T47D (cell line): ENCODE measurements around the gene MGAT4B.
"Not testable (repeated sequence)": the region's sequence is repeated elsewhere in the genome, so short reads cannot be mapped to it uniquely, and the experiment has no call there.

Experiments
- DNase-seq, 2 experiments: peaks; one replicate each; pipeline versions ENCODE4 v3.0.0 to v3.0.0-alpha.2; 2011 to 2012; ENCODE audit warnings: low read depth in 1 of 2, low spot score in 1 of 2
- JUND ChIP-seq: IDR thresholded peaks from 2 replicates; pipeline ENCODE4 v1.6.1; 2012; ENCODE audit warnings: low read depth
- in situ Hi-C: cut with HindIII; loops from 2 replicates; pipeline ENCODE4 v1.10.0; 2016; ENCODE audit warnings: low sequenced_read_pairs, low pct_unique_long_range_greater_than_20kb

The MGAT4B gene

GRCh38 chr5:179793468-179794139 lies 13.1 kb downstream of the MGAT4B start, which contains the start of gene LTC4S:
Gene LTC4S (plus strand): TSS chr5:179793986. CDS start chr5:179794081, 95 bp downstream.
- in situ Hi-C loops = no loop called here
- no peak for TF ChIP-seq JUND
- DNase-seq = no peak

GRCh38 chr5:179792612-179793467 lies 13.8 kb downstream of the MGAT4B start:
- in situ Hi-C loops = no loop called here
- no peak for DNase-seq
- TF ChIP-seq JUND = no peak

DNA sequence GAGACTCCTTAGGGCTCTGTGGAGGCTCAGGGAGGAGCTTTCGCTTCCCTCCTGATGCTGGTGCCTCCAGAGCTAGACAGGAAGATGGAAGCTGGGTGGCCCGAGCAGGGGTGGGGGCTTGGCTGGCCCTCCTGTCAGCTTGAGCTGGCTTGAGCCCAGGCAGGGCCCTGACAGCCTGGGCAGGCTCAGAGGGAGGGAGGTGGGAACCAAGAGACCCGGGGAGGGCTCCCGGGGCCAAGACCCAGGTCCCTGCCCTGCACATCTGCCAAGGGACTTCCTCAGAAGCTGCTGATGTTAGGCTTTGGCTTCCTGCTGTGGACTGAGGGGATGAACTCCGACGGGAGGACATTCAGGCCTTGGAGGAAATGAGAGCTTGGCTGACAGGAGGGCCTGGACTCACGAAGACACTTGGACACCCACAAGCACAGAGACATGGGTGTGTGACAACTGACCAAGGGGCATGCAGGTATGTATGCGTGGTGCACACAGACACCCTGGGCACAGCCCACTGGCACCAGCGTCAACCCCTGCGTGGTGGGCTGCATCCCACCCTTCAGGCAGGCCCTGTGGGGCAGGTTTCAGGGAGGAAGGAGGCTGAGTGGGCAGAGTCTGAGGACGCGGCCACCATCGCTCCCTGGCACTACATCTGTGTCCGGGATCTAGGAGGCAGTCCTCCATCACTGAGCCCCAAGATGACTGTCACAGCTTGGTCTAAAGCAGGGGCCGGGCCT lies 14.6 kb downstream of the MGAT4B start:
- TF ChIP-seq JUND = no peak
- in situ Hi-C loops = no loop called here
- no peak for DNase-seq

DNA sequence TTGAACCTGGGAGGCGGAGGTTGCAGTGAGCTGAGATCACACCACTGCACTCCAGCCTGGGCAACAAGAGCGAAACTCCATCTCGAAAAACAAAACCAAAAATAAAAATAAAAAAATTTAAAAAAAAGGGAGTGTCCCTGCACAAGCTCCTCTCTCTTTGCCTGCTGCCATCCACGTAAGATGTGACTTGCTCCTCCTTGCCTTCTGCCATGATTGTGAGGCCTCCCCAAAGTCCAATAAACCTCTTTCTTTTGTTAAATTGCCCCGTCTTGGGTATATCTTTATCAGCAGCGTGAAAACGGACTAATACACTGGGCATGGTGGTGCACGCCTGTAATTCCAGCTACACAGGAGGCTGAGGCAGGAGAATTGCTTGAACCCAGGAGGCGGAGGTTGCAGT lies 17.4 kb downstream of the MGAT4B start:
- DNase-seq, in situ Hi-C loops: not testable (repeated sequence)

DNA sequence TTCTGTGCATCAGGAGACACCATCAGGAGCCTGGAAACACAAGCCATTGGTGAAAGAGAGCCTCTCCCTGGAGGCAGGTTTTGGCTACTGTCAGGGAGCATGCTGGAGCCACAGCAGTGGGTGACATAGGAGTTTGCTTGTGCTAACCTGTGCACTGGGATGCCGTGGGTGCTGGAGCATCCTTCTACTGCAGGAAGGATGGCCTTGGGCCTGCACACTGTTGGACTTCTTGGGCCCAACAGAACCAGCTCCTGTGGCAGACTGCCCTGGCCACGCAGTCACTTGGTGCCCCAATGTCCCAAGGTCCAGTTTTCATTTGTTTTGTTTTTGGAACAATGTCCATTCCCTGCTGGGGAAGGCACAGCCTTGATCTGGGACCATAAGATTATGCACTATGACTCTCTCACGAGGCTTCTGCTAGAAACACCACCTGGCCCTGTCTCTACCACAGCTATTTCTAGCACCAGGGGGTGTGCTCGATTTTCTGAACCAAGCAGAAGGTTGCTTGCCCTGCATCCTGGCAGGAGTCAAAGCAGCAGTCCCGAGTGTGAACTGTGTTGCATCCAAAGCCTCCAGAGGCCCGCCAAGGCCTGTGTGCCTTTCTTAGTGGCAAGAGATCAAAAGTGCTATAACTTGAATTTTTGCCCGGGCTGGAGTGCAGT lies 18.3 kb downstream of the MGAT4B start:
- no peak for DNase-seq
- no peak for TF ChIP-seq JUND
- in situ Hi-C loops = no loop called here

DNA sequence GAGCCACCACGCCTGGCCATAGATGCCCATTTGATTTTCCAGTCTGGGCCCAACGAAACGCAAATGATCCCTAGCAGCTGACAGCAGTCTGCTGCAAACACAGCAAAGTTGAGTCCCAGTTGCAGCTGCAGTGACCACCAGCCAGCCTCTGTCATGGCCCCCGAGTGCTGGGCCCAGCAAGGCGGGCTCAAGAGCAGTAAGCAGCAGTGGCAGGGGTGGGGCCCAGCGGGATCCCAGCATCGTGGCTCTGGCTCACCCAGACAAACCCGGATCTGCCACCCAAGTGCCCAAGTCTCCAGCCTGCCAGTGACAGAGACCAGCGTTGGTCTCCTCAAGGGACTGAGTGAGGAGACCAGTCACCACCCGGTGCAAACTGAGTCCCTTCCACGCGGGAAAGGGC lies 19.8 kb downstream of the MGAT4B start:
- in situ Hi-C loops = no loop called here
- DNase-seq = no peak
- TF ChIP-seq JUND = no peak

DNA sequence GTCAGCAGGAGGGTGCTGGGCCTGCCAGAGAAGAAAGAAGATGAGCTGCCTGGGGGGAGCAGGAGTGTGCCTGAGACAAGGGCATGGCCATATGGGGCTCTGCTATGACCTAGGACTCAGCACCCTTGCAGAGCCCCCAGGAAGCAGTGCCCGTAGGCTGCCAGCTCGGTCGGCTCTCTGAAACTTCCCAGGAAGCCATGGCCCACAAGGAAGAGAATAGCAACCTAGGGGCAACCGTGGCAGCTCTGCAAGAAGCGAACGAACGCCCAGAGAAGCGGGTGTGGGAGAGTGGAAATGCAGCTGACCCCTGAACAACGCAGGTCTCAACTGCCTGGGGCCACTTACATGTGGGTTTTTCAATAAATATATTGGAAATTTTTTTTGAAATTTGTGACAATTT lies 23.5 kb downstream of the MGAT4B start:
- in situ Hi-C loops = no loop called here
- TF ChIP-seq JUND = no peak
- DNase-seq = no peak

DNA sequence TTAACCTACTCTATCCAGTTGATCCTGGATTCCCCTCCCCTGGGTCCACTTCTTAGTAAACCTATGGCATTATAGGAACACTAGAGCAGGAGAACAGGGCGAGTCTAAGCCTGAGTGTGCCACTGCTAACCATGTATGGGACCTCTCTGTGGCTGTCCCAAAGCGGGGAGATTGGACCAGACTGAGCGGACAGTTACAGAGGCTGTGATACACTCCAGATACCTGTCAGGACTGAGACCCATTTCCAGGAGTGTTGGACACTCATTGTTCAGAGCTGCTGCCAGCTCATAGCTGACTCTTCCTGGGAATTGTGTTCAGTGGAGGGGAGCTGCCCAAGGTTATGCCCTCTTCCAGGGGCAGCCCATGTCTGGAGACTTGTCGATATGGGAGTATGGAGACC lies 24.8 kb downstream of the MGAT4B start:
- no peak for TF ChIP-seq JUND
- in situ Hi-C loops = no loop called here
- DNase-seq = no peak

GRCh38 chr5:179780362-179780761 lies 26.3 kb downstream of the MGAT4B start:
- no peak for TF ChIP-seq JUND
- in situ Hi-C loops = no loop called here
- DNase-seq = no peak

DNA sequence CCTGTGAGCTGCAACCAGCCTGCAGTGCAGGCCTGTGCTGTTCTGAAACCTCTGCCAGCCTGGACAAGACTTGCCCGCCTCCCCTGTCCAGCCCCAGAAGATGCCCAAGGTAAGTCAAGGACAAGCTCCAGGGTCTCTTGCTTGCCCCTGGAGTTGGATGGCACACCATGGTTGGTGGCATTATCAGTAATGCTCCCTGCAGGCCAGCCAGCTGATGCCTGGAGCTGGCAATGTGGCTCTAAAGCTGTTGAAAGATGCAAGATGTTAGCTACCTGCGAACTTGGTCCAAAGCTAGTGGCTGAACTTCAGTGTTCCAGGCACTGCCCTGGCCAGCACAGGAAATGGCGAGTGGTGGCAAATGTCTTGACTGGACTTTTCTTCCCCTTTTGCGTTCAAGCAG lies 26.8 kb downstream of the MGAT4B start:
- TF ChIP-seq JUND = no peak
- no peak for DNase-seq
- in situ Hi-C loops = no loop called here

DNA sequence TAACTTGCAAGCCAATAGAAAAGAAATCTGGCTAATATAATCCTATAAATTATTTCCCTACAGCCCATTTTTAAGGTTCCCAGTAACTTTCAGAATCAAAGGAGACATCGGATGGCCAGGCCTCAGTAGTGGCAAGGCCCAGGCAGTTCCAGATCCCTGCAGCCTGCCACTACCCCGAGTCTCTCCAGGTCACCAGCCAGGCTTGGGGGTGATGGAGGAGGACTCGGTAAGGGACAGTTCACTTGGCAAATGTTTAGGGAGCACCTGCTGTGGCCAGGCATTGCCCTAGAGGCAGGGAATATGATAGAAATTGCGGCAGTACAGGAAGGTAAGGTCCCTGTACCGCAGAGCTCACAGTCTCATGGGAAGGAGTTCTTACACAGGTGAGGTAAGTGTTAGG lies 28.1 kb downstream of the MGAT4B start:
- in situ Hi-C loops = no loop called here
- no peak for DNase-seq
- no peak for TF ChIP-seq JUND

- in situ Hi-C loops = no loop called here
- peak; percentile 45 to 51 for DNase-seq
- no peak for TF ChIP-seq JUND
Observed at GRCh38 chr5:179777909-179778308, 28.8 kb downstream of the MGAT4B start.
